Mesenchymal stem cell (in vitro differentiated cells and primary cell): ENCODE results near the gene COL18A1.

Source experiments
- DNase-seq: peaks from one replicate; pipeline ENCODE4 v3.0.0-alpha.2; 2013
- H2AFZ ChIP-seq: one replicate; pipeline ENCODE4 v1.6.1; 2013; ENCODE audit warnings: low read depth, mild to moderate bottlenecking, control low read depth, inconsistent platforms, low read length, moderate library complexity
- H2AK5ac ChIP-seq: 2 replicates; pipeline ENCODE4 v1.6.1; 2013; ENCODE audit warnings: low read length, moderate library complexity, mild to moderate bottlenecking, inconsistent platforms; ENCODE audit not compliant: severe bottlenecking
- H2BK120ac ChIP-seq: one replicate; pipeline ENCODE4 v1.6.1; 2013; ENCODE audit warnings: low read depth, mild to moderate bottlenecking, inconsistent platforms, low read length, moderate library complexity
- H2BK12ac ChIP-seq, 2 experiments: one replicate each; pipeline ENCODE4 v1.6.1; 2013; ENCODE audit warnings: inconsistent platforms in 2 of 2, low read length in 2 of 2, mild to moderate bottlenecking in 2 of 2, moderate library complexity in 2 of 2, control low read depth in 1 of 2
- H2BK15ac ChIP-seq: one replicate; pipeline ENCODE4 v1.6.1; 2013; ENCODE audit warnings: mild to moderate bottlenecking, low read depth, inconsistent platforms; ENCODE audit not compliant: poor library complexity, severe bottlenecking
- H2BK5ac ChIP-seq: 2 replicates; pipeline ENCODE4 v1.6.1; 2013; ENCODE audit warnings: low read depth, mild to moderate bottlenecking, low read length, control low read depth, inconsistent platforms; ENCODE audit not compliant: poor library complexity, severe bottlenecking
- H3K14ac ChIP-seq, 2 experiments: one replicate each; pipeline ENCODE4 v1.6.1; 2013; ENCODE audit warnings: inconsistent platforms in 2 of 2, low read length in 2 of 2, control low read depth in 1 of 2, mild to moderate bottlenecking in 1 of 2, moderate library complexity in 1 of 2
- H3K18ac ChIP-seq, 2 experiments: one replicate each; pipeline ENCODE4 v1.6.1; 2013; ENCODE audit warnings: inconsistent platforms in 2 of 2, low read length in 2 of 2, control low read depth in 1 of 2, low read depth in 1 of 2, mild to moderate bottlenecking in 1 of 2
- H3K23ac ChIP-seq, 2 experiments: one replicate each; pipeline ENCODE4 v1.6.1; 2013; ENCODE audit warnings: inconsistent platforms in 2 of 2, low read length in 2 of 2, mild to moderate bottlenecking in 2 of 2, moderate library complexity in 2 of 2, control low read depth in 1 of 2
- H3K27ac ChIP-seq: 2 replicates; pipeline ENCODE4 v1.5.1; 2013; ENCODE audit warnings: mild to moderate bottlenecking, moderate library complexity, low read length, control low read depth, inconsistent platforms; ENCODE audit not compliant: poor library complexity, severe bottlenecking
- H3K27me3 ChIP-seq, 2 experiments: 2 replicates each; pipeline versions ENCODE4 v1.6.1 to v1.7.0; 2013; ENCODE audit warnings: low read length in 2 of 2, mild to moderate bottlenecking in 2 of 2, moderate library complexity in 2 of 2, control low read depth in 1 of 2, inconsistent platforms in 1 of 2; ENCODE audit not compliant: control insufficient read depth in 1 of 2, insufficient read depth in 1 of 2
- H3K36me3 ChIP-seq, 2 experiments: 2 replicates each; pipeline versions ENCODE4 v1.6.1 to v1.7.0; 2013; ENCODE audit warnings: low read length in 2 of 2, control low read depth in 1 of 2, inconsistent platforms in 1 of 2, low read depth in 1 of 2, mild to moderate bottlenecking in 1 of 2; ENCODE audit not compliant: insufficient read depth in 2 of 2, control insufficient read depth in 1 of 2
- H3K4ac ChIP-seq, 2 experiments: one replicate each; pipeline ENCODE4 v1.6.1; 2013; ENCODE audit warnings: inconsistent platforms in 2 of 2, low read length in 2 of 2, mild to moderate bottlenecking in 2 of 2, moderate library complexity in 2 of 2, control low read depth in 1 of 2, low read depth in 1 of 2
- H3K4me1 ChIP-seq: 2 replicates; pipeline ENCODE4 v1.6.1; 2013; ENCODE audit warnings: low read depth, low read length, control low read depth; ENCODE audit not compliant: control insufficient read depth, insufficient read depth
- H3K4me2 ChIP-seq: 2 replicates; pipeline ENCODE4 v1.6.1; 2013; ENCODE audit warnings: low read length, mild to moderate bottlenecking, inconsistent platforms; ENCODE audit not compliant: poor library complexity, severe bottlenecking
- H3K4me3 ChIP-seq, 2 experiments: 2 replicates each; pipeline versions ENCODE4 v1.5.1 to v1.7.0; 2013; ENCODE audit warnings: low read length in 2 of 2, mild to moderate bottlenecking in 2 of 2, control low read depth in 1 of 2, low read depth in 1 of 2; ENCODE audit not compliant: insufficient read depth in 1 of 2
- H3K79me1 ChIP-seq: replicated peaks from 2 replicates; pipeline ENCODE4 v1.6.1; 2013; ENCODE audit warnings: mild to moderate bottlenecking, control low read depth, low read length, inconsistent platforms; ENCODE audit not compliant: poor library complexity, severe bottlenecking
- H3K9ac ChIP-seq: 2 replicates; pipeline ENCODE4 v1.7.0; 2013; ENCODE audit warnings: mild to moderate bottlenecking, low read length, moderate library complexity
- H3K9me3 ChIP-seq: 2 replicates; pipeline ENCODE4 v1.7.0; 2013; ENCODE audit warnings: mild to moderate bottlenecking, low read length; ENCODE audit not compliant: control insufficient read depth
- H4K8ac ChIP-seq: one replicate; pipeline ENCODE4 v1.6.1; 2013; ENCODE audit warnings: inconsistent platforms, mild to moderate bottlenecking, low read length, moderate library complexity
- H4K91ac ChIP-seq: one replicate; pipeline ENCODE4 v1.6.1; 2013; ENCODE audit warnings: mild to moderate bottlenecking, low read length, inconsistent platforms
- WGBS: methylation state at CpG from one replicate; pipeline ENCODE4 v1.1.7; 2013; ENCODE audit warnings: mixed read lengths; 5-methylcytosine and 5-hydroxymethylcytosine counted together

COL18A1 gene

DNA sequence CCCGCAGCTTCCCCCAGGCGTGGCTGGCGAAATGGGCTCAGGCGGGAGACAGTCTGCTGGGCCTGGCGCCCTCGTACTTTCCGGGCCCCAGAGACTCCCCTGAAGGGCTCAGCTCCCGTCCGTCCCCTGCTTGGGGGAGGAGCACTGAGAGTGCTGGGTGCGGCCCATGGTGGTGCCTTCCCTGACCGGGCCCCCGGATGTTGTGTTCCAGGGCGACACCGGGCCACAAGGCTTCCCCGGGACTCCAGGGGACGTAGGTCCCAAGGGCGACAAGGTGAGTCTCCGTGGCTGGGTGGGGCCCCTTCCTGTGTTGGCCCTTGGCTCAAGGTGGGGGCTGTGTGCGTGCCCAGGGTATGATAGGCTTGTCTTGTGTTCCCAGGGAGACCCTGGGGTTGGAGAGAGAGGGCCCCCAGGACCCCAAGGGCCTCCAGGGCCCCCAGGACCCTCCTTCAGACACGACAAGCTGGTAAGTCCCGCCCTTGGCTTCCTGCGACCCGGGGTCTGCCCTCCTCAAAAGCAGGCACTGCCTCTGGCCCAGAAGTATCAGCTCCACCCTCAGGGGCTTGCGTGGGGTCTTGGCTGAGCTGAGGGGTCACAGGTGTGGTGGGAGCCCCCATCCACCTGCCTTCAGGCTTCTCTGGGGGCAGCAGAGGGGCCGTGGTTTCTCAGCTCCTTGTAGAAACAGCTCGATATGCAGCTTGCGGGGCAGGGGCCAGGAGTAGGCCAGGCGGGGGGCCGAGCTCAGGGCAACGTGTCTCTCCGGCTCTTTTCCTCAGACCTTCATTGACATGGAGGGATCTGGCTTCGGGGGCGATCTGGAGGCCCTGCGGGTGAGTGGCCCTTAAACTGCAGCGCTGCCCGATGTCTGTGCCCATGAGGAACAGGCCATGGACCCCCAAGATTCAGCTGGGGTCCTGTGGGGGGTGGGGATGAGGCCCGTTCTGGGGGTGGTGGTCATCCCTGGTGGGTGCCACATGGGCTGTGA, 75.0 kb downstream of the COL18A1 start:
- Histone ChIP-seq H2BK12ac (no peak overlapping the region), H3K9ac (no peak overlapping the region), H3K36me3 (peaks cover 72 to 93% of the 10 kb centered on the region in 2 experiments), H3K4me2 (no peak overlapping the region), H2BK5ac (no peak overlapping the region), H3K27ac (no peak overlapping the region), H4K91ac (no peak overlapping the region), H2BK120ac (no peak overlapping the region), H3K14ac (no peak overlapping the region), H2AFZ (no peak overlapping the region), H3K79me1 (peaks cover 42% of the 10 kb centered on the region), H3K23ac (no peak overlapping the region), H3K18ac (no peak overlapping the region), H3K4me3 (no peak overlapping the region), H4K8ac (peak overlapping the region; percentile 41), H2BK15ac (no peak overlapping the region), H3K4ac (no peak overlapping the region), H2AK5ac (no peak overlapping the region), H3K9me3 (no peaks in the 10 kb centered on the region), H3K4me1 (peaks cover 2% of the 10 kb centered on the region), H3K27me3 (no peaks in the 10 kb centered on the region)
- WGBS: 97% methylated on average over 36 of the region's 37 CpGs
- DNase-seq: no peak

- Histone ChIP-seq H3K36me3 (peaks cover 67 to 90% of the 10 kb centered on the region in 2 experiments), H3K4me1 (peaks cover 2% of the 10 kb centered on the region), H3K18ac (no peak overlapping the region), H3K14ac (no peak overlapping the region), H3K4ac (no peak overlapping the region), H3K23ac (no peak overlapping the region), H2BK15ac (peak overlapping the region; percentile 15), H3K4me3 (no peak overlapping the region), H4K91ac (no peak overlapping the region), H3K4me2 (no peak overlapping the region), H3K9ac (no peak overlapping the region), H2AK5ac (no peak overlapping the region), H2AFZ (no peak overlapping the region), H3K9me3 (no peaks in the 10 kb centered on the region), H3K27ac (no peak overlapping the region), H2BK120ac (no peak overlapping the region), H4K8ac (no peak overlapping the region), H3K79me1 (peaks cover 39% of the 10 kb centered on the region), H2BK12ac (no peak overlapping the region), H2BK5ac (no peak overlapping the region), H3K27me3 (no peaks in the 10 kb centered on the region)
- no peak for DNase-seq
- 97% methylated on average over 34 of the region's 35 CpGs for WGBS
Observed at GRCh38 chr21:45480701-45481500, 75.9 kb downstream of the COL18A1 start.

GRCh38 chr21:45481566-45481965, 76.6 kb downstream of the COL18A1 start:
- H3K36me3 ChIP-seq: peaks cover 60 to 90% of the 10 kb centered on the region in 2 experiments
- H3K4me2 ChIP-seq: no peak overlapping the region
- H3K18ac ChIP-seq: no peak overlapping the region
- H3K14ac ChIP-seq: no peak overlapping the region
- no peaks in the 10 kb centered on the region for H3K9me3 ChIP-seq
- H3K4me1 ChIP-seq: peaks cover 2% of the 10 kb centered on the region
- H2BK5ac ChIP-seq: no peak overlapping the region
- peaks cover 39% of the 10 kb centered on the region for H3K79me1 ChIP-seq
- no peak overlapping the region for H3K23ac ChIP-seq
- H4K8ac ChIP-seq: no peak overlapping the region
- H3K4me3 ChIP-seq: no peak overlapping the region
- DNase-seq: no peak
- H2BK12ac ChIP-seq: no peak overlapping the region
- WGBS: 98% methylated on average over 16 of the region's 16 CpGs
- no peak overlapping the region for H3K27ac ChIP-seq
- no peak overlapping the region for H2AFZ ChIP-seq
- no peak overlapping the region for H2BK120ac ChIP-seq
- H3K4ac ChIP-seq: no peak overlapping the region
- no peaks in the 10 kb centered on the region for H3K27me3 ChIP-seq
- no peak overlapping the region for H3K9ac ChIP-seq
- no peak overlapping the region for H2BK15ac ChIP-seq
- no peak overlapping the region for H4K91ac ChIP-seq
- H2AK5ac ChIP-seq: no peak overlapping the region
